ENCODE results near the gene SOX4. TPM values are rescaled to one million over a fixed set of nuclear protein-coding genes. Genes with fewer than 3 reads are reported as not detected.

SOX4 gene
- total RNA-seq, 1 donor from 2014 or later, result 147 TPM

GRCh38 chr6:21590346-21590745 is 3.2 kb upstream of the SOX4 start:
- TF ChIP-seq CTCF (IDR thresholded peaks at IDR 0.05; ENCODE audit: insufficient read depth, low read length, poor library complexity, severe bottlenecking), result no peak
- no peaks in the 10 kb centered on the region for H3K36me3 ChIP-seq (ENCODE audit: control insufficient read depth, insufficient read depth, low read length)
- DNase-seq (ENCODE audit: low read depth), result no peak
- no peak overlapping the region for H3K4me3 ChIP-seq (ENCODE audit: low read depth, low read length)
- no peaks in the 10 kb centered on the region for H3K27me3 ChIP-seq (ENCODE audit: control insufficient read depth, insufficient read depth, low read length)

- TF ChIP-seq CTCF (IDR thresholded peaks at IDR 0.05; ENCODE audit: insufficient read depth, low read length, poor library complexity, severe bottlenecking), result no peak
- Histone ChIP-seq H3K4me3 (ENCODE audit: low read depth, low read length) (no peak overlapping the region), H3K36me3 (ENCODE audit: control insufficient read depth, insufficient read depth, low read length) (peaks cover 1% of the 10 kb centered on the region), H3K27me3 (ENCODE audit: control insufficient read depth, insufficient read depth, low read length) (no peaks in the 10 kb centered on the region)
- no peak for DNase-seq (ENCODE audit: low read depth)
Measured at GRCh38 chr6:21591446-21591845, 2.1 kb upstream of the SOX4 start.

GRCh38 chr6:21592953-21593352 is 598 bp upstream of the SOX4 start:
- Histone ChIP-seq H3K36me3 (ENCODE audit: control insufficient read depth, insufficient read depth, low read length) (peaks cover 1% of the 10 kb centered on the region), H3K4me3 (ENCODE audit: low read depth, low read length) (peak overlapping the region; percentile 33), H3K27me3 (ENCODE audit: control insufficient read depth, insufficient read depth, low read length) (no peaks in the 10 kb centered on the region)
- no peak for TF ChIP-seq CTCF (IDR thresholded peaks at IDR 0.05; ENCODE audit: insufficient read depth, low read length, poor library complexity, severe bottlenecking)
- DNase-seq (ENCODE audit: low read depth), result no peak

DNA sequence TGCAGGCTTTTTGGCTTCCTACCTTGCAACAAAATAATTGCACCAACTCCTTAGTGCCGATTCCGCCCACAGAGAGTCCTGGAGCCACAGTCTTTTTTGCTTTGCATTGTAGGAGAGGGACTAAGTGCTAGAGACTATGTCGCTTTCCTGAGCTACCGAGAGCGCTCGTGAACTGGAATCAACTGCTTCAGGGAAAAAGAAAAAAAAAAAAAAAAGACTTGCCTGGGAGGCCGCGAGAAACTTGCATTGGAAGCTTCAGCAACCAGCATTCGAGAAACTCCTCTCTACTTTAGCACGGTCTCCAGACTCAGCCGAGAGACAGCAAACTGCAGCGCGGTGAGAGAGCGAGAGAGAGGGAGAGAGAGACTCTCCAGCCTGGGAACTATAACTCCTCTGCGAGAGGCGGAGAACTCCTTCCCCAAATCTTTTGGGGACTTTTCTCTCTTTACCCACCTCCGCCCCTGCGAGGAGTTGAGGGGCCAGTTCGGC is 420 bp downstream of the SOX4 start:
- DNase-seq (ENCODE audit: low read depth), result no peak
- no peaks in the 10 kb centered on the region for H3K27me3 ChIP-seq (ENCODE audit: control insufficient read depth, insufficient read depth, low read length)

DNA sequence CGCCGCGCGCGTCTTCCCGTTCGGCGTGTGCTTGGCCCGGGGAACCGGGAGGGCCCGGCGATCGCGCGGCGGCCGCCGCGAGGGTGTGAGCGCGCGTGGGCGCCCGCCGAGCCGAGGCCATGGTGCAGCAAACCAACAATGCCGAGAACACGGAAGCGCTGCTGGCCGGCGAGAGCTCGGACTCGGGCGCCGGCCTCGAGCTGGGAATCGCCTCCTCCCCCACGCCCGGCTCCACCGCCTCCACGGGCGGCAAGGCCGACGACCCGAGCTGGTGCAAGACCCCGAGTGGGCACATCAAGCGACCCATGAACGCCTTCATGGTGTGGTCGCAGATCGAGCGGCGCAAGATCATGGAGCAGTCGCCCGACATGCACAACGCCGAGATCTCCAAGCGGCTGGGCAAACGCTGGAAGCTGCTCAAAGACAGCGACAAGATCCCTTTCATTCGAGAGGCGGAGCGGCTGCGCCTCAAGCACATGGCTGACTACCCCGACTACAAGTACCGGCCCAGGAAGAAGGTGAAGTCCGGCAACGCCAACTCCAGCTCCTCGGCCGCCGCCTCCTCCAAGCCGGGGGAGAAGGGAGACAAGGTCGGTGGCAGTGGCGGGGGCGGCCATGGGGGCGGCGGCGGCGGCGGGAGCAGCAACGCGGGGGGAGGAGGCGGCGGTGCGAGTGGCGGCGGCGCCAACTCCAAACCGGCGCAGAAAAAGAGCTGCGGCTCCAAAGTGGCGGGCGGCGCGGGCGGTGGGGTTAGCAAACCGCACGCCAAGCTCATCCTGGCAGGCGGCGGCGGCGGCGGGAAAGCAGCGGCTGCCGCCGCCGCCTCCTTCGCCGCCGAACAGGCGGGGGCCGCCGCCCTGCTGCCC is 1.1 kb downstream of the SOX4 start:
- Histone ChIP-seq H3K27me3 (ENCODE audit: control insufficient read depth, insufficient read depth, low read length) (no peaks in the 10 kb centered on the region), H3K4me3 (ENCODE audit: low read depth, low read length) (peak overlapping the region; percentile 99), H3K36me3 (ENCODE audit: control insufficient read depth, insufficient read depth, low read length) (peaks cover 1% of the 10 kb centered on the region)
- no peak for DNase-seq (ENCODE audit: low read depth)
- no peak for TF ChIP-seq CTCF (IDR thresholded peaks at IDR 0.05; ENCODE audit: insufficient read depth, low read length, poor library complexity, severe bottlenecking)

More for the DNA sequence above, 420 bp downstream of the SOX4 start:
- peak overlapping the region; percentile 99 for H3K4me3 ChIP-seq (ENCODE audit: low read depth, low read length)
- H3K36me3 ChIP-seq (ENCODE audit: control insufficient read depth, insufficient read depth, low read length), result peaks cover 1% of the 10 kb centered on the region
- TF ChIP-seq CTCF (IDR thresholded peaks at IDR 0.05; ENCODE audit: insufficient read depth, low read length, poor library complexity, severe bottlenecking), result no peak
